COLO668 (cell line): ENCODE measurements around the gene CD44.
"Not testable (repeated sequence)": the region's sequence is repeated elsewhere in the genome, so short reads cannot be mapped to it uniquely, and the experiment has no call there.

Experiments used
- DNase-seq: peaks from one replicate; lab custom pipeline; 2025; ENCODE audit not compliant: unreplicated experiment; lab: John Stamatoyannopoulos, UW

Gene CD44

DNA sequence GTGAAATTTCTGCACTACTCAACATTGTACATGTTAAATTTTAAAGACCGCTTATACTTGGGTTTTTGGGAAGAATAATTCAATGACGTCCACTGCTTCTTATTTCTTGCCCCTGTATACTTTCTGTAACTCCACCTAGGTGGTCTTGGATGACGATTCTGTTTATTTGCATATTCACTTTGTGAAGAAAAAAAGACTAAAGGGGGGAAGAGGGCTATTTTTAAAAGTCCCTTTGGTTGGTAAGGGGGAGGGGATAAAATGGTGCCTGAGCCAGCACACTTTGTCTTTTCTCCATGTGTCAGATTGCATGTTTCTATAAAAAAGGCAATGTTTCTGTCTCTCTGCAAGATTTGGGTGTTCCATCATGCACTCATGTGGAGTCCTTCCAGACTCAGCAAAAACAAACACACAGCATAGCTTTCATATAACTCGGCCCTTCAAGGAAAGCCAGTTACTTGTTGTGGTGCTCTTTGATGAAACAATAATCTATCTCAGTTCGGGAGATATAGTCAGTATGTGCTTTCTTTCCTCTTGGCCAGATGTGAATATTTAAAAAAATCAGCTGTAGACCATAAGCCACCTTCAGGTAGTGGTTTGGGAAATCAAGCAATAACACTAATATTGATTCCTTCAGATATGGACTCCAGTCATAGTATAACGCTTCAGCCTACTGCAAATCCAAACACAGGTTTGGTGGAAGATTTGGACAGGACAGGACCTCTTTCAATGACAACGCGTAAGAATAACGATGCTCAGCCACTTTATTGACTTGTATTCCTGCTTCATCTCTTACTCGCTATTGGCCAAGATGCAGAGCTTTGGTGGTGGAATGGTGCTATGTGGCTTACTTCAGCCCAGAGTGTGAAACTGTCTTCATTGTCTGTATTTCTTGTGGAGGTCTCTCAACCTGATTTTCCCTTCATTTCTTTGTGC, 68.8 kb downstream of the CD44 start:
- DNase-seq = no peak

DNA sequence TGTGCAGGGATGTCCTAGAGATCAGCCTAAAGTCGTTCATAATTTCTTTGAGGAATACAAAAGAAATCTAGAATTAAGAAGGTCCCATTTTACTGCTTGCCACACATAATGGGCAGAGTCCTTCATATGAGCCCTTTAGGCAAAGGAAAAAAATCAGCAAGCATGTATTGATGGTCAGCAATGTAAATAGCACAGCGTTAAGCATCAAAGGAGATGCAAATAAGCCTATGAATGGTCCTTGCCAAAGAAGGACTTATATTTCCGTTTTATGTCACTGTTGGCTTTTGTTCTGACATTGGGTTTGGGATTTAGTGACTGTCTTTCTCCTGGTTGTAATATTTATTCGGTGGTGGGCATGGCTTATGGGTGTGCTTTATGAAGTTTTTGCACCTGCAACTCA, 69.8 kb downstream of the CD44 start:
- DNase-seq = no peak

DNA sequence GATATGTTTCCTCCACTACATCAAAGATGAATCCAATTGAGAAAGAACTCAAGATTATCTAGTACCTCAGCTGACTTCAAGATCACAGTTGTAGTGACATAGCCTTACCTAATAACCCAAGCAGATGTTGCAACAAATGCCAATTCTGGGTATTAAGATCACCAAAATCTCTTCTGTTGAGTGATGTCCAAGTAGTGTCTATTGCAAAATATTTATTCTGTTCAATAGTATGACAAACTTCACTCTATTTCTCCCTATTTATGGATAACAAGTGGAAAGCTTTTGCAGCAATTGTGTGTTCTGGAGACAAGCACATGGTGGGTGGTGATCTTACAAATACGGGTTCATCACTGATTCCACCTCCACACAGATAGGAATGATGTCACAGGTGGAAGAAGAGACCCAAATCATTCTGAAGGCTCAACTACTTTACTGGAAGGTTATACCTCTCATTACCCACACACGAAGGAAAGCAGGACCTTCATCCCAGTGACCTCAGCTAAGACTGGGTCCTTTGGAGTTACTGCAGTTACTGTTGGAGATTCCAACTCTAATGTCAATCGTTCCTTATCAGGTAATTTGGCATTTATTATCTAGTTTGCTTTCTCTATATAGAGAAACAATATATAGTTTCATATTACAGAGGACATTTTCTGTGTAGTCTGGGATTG, 72.0 kb downstream of the CD44 start:
- DNase-seq = no peak

DNA sequence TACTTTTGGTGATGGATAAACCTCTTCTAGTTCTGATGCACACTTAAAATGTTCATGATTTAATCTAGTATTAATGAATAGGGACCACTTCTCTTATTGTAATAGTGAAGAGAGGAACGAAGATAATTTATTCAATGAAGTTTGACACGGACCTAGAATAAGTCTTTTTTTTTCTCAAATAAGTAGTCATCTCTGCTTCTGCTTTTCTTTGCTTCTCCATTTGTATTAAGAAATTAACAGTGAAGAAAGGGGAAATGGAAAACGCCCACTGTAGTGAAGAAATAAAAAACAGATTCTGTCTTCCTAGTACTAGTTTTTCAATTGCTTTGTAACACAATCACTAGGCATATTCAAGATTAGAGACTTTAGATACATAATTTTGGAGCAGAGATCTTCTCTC, 73.0 kb downstream of the CD44 start:
- no peak for DNase-seq

DNA sequence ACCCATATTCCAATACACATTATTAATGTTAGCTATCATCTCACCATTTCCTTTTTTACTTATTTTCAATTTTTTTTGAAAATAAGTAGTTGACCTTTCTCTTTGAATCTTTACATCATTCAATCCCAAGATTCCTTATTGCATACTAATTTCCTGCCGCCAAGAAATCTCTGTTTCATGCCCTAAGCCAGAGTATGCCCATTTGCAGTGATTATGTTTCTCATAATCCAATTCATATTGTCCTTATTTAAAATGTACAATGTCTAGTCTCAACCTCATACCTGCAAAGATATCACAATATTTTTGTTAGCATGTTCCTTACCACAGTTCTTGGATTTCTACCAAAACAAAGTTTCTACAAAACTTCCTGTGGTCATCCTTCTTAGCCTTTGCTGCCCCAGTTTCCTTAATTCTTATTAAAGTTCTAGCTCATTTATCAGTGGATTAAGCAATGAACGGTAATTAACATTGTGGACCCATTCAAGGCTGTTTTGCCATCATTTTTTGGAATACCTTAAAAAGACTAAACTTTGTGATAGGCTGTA, 75.3 kb downstream of the CD44 start:
- no peak for DNase-seq

DNA sequence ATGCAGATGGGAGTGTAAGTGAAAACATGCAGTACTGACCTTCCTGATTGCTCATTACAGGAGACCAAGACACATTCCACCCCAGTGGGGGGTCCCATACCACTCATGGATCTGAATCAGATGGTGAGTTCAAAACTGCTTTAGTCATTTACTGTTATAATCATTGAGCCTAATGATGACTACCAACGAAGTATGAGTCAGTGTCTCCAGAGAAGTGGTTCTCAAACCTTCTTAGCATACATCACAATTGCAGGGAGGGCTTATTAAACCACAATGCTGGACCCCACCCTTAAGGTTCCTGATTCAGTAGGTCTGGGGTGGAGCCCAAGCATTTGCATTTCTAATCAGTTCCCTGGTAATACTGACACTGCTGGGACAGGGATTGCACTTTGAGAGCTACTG, 75.8 kb downstream of the CD44 start:
- DNase-seq = no peak

DNA sequence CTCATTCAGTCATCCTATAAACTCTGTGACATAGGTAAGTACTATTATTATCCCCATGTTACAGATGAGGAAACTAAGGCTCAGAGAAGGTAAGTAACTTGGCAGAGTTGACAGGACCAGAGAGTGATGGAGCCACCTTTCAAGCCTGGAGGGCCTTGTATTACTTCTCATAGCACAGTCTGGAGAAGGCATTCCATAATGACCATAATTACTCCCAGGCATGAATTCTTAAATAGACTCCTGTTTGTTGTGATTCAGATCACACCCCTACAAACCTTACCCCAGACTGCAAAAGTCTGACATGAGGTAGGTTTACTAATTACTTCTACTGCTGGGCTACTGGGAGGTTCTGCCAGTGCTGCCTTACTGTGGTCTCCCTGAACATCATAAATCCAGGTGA, 77.0 kb downstream of the CD44 start:
- DNase-seq = no peak

DNA sequence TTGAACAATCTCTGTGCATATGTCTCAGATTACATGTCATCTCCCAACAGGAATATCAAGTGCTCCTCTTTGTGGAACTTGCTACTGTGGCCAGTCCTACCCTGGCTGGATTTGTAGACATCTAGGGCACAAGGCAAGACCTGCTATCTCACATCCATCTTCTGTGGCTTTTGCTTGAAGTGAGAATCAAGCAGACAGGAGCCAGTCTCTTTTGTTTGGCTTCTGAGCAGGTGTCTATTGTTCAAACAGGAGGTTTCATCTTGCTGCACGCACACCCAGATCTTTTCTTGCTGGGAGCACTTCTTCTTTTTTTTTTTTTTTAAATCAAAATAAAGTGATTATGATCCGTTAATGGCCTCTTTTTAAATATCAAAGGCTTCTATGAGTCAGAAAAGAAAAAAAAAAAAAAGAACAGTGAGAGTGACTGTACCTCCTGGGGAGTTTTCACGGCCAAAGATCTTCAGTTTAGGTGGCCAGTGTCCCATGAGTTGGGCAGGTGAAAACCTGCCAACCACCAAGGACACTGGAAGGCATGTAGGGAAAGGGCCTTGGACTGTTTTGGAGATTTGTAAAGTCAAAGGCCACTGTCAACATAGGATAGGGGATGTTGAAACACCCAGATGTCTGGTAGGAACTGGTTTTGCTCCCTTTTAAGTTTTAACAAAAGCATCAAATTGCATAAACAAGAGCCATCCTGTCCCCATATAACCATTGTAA, 78.1 kb downstream of the CD44 start:
- no peak for DNase-seq

DNA sequence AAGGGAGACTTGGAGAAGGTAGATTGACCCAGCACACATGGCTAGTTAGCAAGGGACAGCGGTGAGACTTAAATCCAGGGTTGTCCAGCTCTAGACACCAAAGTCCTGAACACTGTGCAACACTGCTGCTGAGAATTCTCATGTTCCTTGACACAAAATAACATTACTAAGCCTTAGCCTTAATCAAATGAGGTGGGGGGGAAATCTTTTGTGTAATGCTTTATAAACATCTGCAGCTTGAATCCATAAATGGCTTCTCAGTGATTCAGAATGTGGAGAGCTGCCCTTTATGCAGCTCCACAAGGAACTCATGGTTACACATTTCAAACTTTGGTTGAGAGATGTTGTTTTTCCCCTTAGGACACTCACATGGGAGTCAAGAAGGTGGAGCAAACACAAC, 80.0 kb downstream of the CD44 start:
- DNase-seq = no peak

DNA sequence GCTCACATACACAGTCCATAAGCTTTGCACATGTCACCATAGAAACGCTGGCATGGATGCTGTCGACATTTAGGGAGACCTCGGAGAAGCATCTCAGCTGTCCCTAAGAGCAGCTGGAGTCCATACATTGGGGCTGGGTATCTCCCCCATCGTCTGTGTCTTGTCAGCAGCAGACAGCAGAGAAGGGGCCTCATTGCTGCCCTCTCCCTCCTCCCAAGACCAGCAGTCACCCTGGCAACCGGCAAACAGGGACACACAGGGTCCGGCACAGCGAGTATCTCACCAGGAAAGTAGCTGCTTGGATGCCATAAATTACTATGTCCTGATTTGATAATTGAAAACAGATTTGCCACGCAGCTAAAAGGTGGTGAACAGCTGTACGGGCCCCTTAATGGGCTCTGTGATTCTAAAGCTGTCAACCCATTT, 84.4 kb downstream of the CD44 start:
- DNase-seq = no peak

DNA sequence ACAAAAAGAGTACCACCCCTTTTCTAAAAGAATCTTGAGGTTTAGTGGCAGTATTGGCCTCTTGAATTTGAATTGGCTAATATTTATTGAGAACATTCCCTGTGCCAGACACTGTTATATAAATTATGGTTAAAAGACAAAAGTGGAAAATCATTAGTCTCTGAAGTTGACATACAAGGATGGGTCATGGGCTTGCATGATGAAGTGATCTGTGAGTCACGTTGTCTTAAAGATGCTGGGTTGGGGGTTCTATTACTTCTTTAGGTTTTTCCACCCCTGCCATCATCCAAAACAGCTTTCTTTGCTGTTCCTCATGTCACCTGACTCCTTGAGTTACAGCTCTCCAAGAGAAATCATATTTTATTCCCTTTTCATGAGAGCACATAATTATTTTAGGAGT, 85.0 kb downstream of the CD44 start:
- no peak for DNase-seq

DNA sequence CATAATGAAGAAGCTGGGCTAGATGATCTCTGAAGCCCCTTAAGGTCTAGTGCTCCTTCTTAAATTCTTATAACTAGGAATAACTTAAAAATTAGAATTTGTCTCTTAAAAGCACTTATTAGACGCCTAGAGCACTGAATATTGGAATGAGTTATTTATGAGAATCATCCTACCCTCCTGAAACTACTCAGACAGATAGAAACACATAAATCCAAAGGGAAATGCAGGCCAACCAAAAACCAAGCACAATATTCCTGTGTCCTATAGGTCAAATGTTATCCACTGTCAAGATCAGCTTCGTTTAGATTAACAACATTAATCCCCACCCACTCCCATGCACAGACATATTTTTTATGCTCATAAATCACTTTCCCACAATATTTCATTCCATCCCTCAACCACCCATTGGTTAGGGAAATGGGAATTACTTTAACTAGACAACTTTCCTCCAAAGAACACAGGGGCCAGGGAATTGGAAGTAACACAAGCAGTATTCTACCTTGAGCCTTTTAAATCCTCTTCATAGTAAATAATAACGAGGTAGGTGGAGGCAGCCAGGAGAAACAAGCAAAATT, 87.1 kb downstream of the CD44 start:
- no peak for DNase-seq

DNA sequence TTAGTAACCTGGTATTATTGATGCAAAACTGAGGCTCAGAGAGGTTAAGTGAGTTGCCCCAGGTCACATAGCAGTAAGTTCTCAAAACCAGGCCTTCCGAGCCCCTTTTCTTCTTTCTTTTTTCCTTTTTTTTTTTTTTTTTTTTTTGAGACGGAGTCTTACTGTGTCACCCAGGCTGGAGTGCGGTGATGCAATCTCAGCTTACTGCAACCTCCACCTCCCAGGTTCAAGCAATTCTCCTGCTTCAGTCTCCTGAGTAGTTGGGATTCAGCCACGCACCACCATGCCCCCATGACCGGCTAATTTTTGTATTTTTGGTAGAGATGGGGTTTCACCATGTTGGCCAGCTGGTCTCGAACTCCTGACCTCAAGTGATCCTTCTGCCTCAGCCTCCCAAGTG, 87.8 kb downstream of the CD44 start:
- DNase-seq = not testable (repeated sequence)

DNA sequence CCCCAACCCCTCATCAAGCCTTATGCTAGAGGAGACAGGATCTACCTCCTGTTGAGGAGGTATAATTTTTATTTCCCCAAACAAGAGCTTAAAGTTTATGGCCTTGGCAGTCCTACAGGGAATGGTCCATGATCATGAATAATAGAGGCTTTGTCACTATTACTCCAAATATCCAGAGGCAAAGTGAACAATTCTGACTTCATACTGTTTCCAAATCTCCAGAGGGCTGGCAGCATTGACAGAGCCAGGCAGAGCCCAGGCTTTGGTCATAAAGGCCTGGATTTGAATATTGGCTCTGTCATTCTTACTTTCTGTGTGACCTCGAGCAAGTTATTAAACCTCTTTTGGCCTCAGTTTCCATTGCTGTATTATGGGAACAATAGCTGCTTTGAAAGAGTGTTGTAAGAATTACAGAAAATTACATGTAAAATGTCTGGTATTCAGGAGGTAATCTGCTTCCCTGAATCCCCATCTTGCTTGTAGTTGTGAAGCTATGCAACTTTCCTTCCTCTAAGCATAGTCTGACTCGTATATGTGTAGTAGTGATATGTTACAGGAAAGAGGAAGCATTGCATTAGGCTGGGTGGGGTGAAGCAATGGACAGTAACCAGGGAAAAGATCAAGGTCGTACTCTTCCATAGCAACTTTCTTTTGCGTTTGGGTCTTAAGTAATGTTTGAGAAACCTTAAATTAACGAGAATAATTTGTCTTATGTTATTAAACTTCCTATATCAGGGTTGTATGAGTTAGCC, 88.8 kb downstream of the CD44 start:
- DNase-seq = no peak

DNA sequence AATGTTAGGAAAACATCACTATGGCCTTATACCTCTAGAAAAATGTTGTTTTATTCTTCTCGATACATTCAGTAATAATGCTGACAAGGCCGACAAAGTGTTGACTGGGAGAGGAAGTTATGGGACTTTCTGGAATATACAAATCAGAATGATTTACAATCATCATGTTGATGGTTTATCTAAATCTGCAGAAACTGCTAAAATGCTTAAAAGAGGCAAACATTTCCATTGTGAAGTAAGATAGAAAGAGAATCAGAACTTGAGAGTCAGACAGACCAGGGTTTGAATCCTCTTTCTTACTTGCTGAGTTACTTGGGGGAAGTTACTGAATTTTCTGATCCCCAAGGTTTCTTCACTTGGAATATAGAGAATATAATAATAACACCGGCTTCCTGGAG, 89.4 kb downstream of the CD44 start:
- DNase-seq = no peak

DNA sequence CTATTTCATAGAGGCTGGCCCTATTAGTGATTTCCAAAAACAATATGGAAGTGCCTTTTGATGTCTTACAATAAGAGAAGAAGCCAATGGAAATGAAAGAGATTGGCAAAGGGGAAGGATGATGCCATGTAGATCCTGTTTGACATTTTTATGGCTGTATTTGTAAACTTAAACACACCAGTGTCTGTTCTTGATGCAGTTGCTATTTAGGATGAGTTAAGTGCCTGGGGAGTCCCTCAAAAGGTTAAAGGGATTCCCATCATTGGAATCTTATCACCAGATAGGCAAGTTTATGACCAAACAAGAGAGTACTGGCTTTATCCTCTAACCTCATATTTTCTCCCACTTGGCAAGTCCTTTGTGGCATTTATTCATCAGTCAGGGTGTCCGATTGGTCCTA, 91.4 kb downstream of the CD44 start:
- DNase-seq = no peak

DNA sequence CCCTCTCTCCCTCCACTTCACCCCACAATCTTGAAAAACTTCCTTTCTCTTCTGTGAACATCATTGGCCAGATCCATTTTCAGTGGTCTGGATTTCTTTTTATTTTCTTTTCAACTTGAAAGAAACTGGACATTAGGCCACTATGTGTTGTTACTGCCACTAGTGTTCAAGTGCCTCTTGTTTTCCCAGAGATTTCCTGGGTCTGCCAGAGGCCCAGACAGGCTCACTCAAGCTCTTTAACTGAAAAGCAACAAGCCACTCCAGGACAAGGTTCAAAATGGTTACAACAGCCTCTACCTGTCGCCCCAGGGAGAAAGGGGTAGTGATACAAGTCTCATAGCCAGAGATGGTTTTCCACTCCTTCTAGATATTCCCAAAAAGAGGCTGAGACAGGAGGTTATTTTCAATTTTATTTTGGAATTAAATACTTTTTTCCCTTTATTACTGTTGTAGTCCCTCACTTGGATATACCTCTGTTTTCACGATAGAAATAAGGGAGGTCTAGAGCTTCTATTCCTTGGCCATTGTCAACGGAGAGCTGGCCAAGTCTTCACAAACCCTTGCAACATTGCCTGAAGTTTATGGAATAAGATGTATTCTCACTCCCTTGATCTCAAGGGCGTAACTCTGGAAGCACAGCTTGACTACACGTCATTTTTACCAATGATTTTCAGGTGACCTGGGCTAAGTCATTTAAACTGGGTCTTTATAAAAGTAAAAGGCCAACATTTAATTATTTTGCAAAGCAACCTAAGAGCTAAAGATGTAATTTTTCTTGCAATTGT, 92.3 kb downstream of the CD44 start:
- no peak for DNase-seq

DNA sequence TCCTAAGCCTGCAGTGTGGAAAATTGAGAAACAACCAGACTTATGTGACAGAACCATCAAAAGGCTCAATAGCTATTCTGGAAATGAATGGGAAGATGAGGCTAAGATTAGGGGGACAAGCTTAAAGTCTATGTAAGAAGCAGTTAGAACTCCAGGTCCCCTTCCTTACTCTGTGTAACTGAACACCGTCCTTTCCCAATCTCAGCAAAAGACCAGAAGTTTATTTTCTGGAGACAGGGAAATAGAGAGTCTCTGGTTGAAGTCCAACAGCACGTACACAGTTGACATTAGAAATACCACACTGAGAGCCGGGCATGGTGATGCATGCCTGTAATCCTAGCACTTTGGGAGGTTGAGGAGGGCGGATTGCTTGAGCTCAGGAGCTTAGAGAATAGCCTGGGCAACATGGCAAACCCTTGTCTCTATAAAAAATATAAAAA, 93.9 kb downstream of the CD44 start:
- no peak for DNase-seq

DNA sequence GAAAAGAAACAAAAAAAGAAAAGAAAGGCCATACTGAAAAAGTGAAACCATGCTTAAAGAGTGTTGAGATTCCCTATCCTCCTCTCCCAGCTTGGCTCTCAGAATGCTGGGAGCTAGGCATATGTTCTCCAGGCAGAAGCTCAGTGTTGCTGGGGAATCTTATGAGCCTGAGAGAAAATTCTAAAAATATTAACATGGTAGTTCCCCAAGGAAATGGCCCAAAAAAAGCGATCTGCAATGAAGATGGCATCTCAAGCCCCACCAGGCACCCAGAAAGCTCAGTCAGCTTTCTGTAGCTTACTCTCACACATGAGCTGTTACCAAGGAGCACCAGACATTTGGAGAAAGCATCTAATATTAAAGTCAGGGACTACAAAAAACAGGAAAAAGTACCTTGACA, 94.5 kb downstream of the CD44 start:
- DNase-seq = no peak
